Daoy (cell line): ENCODE measurements around the gene ZNF136. TPM values are rescaled to one million over a fixed set of nuclear protein-coding genes. Genes with fewer than 3 reads are reported as not detected.
A peak's percentile ranks its signal among the peaks of the same experiment; 100 is the strongest.

ENCODE experiments used
- DNase-seq: peaks from one replicate; pipeline ENCODE4 v3.0.0-alpha.2; 2015; ENCODE audit warnings: low read depth
- total RNA-seq: library from RNA; depleted of rRNA; stranded (reverse); fragments of >200 nt; shearing (Covaris generic); gene quantifications from 2 replicates; pipeline ENCODE4 v1.2.3, GENCODE V29; 2014; rRNA removed

ZNF136 gene
- 3.9 and 5.0 TPM in 2 replicates for total RNA-seq

DNA sequence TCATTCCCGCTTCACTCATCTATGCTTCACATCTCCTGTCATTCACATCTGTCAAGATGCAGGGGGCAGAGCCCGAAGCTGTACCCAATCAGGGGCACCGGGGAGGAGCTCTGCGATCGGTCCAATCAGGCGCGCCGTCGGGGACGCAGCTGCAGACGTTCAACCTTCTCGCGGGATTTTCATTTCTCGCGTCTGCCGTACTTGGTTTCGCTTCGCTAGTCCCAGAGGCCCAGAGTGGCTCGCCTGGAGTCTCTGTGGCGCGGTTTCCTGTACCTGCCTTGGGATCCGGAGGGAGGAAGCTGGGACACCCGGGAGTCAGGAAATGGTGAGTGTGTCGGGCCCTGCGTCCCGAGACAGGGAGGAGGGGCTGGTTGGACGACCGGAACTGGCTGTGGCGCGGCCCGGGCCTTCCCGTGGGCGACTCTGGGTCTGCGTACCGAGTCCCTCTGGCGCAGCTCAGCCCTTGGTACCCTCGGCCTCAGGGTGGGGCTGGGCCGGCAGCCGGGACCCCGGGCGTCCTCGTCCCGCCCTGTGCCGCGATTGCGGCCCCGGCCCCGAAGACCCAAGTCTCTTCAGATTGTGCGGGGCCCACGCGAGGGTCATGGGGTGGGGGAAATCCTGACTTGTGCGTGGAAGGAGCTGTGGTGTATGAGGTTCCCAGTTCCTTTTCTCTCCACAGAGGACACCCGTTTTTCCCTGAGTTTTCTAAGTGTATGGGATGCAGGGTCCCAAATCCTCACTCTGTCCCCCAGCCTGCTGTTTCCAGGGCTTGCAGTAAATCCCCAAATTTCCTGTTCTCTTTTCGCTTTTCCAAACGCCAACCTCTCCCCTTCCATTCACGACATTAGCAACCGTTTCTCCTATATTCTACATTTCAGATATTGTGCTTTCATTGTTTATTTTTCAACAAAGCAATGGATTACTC, at the start of gene ZNF136:
Gene ZNF136, plus strand, starts transcription at position 215 of the 925 bp plus-strand sequence. Its CDS starts 108 bp downstream, at position 323.
- DNase-seq: peak; percentile 97

DNA sequence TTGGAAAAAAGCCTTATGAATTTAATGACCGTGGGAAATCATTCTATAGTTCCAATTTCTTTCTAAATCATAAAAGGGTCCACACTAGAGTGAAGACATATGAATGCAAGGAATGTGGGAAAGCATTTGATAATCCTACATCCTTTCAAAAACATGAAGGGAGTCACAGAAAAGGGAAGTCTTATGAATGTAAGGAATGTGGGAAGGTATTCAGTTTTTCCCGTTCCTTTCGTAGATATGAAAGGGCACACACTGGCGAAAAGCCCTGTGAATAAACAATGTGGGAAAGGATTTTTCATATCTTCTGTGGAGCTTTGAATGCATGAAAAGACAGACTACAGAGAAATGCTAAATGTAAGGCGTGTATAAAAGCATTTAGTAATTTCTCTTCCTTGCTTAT, 49.8 kb upstream of the ZNF136 start:
- no peak for DNase-seq

DNA sequence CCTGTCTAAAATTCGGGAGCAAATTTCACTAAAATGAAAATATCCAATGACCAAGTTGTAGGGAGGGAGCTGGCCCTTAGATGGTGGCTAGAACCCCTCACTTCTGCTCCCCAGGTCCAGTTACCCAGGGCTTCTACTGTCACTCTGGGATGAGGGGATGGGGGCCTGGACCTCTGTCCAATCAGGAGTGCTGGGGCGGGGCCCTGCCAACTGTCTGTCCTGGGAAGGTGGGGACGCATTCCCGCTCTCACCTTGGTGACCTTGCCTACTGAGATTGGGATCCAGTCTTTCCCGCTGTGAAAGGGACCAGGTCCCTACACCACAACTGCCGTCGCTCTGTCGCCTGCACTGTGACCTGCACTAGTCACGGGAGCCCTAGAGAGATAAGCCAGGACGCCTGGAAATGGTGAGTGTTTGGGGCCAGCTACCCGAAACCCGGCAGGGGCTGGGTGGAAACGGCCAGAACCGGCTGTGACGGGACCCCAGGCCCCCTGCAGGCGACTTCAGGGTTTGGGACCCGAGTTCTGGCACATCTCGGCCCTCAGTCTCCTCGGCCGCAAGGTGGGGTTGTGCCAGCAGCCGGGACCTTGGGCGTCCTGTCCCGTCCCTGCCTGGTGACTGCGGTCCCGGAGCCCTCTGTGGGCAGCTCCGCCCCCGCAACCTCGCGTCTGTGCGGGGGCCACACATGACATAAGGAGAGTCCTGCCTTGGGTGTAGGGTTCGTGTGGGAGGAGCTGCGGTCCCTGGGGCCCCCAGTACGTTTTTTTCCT, 45.5 kb upstream of the ZNF136 start:
- no peak for DNase-seq

DNA sequence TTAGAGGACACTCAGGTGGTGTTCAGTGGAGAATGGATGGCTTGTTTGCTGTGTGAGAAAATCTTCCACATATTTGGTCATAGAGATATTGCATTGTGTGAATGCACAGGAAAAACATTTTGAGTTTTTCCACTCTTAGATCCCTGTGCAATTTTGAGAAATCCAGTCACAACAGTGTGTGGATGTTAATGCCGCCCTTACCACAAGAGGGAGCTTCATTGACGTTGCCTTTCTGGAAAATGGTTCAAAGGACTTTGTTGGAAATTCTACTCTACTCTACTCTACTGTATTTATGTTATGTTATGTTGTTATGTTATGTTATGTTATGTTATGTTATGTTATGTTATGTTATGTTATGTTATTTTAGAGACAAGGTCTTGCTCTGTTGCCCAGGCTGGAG, 36.2 kb upstream of the ZNF136 start:
- DNase-seq: peak; percentile 6

DNA sequence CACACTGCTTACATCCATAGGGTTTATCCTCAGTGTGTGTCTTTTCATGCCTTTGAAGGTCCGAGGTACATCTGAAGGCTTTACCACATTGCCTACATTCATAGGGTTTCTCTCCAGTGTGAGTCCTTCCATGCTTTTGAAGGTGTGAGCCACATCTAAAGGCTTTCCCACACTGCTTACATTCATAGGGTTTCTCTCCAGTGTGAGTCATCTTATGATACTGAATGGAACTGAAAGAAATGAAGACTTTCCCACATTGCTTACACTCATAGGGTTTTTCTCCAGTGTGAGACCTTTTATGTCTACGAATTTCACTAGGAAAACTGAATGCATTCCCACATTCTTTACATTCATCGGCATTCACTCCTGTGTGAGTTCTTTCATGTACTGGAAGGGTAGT, 29.8 kb upstream of the ZNF136 start:
- no peak for DNase-seq

DNA sequence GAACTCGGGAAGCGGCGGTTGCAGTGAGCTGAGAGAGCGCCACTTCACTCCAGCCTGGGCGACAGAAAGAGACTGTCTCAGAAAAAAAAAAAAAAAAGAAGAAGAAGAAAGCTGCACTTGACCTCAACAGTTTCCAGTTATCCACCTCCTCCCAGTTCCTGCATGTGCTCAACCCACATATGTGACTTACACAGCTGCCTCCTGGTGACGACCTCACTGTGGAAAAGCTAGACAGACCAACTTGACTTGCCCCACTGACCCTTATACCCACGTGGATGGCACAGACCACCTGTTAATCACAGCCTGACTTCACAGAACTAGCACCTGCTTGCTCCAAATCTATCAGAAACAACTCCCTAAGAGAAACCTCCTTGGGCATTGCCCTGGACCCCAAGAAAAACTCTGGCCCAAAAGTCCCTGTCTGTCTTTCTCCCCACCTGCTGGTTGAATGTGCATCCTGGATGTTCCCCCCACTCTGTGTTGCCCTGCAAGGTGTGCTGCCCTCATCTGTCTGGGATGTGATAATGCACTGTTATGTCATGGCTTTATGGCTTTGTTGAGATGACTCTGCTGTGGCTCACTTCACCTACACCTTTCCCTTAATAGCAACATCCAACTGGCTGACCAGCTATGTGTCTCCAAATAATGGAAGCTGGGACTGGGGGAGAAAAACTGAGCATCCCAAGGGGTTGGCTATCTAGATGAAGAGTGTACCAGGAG, 25.5 kb upstream of the ZNF136 start:
- DNase-seq: peak; percentile 19

DNA sequence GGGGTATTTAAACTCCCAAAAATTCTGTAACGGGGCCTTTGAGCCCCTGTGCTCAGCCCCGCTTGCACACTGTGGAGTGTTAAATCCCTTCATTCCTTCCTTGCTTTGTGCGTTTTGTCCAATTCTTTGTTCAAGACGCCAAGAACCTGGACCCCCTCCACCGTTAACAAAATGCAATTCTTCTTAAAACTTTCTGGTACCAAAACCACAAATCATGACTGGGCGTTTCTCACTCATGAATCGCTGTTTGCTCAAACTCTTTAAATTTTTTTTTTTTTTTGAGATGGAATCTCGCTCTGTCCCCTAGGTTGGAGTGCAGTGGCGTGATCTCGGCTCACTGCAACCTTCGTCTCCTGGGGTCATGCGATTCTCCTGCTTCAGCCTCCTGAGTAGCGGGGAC, 23.6 kb upstream of the ZNF136 start:
- no peak for DNase-seq

DNA sequence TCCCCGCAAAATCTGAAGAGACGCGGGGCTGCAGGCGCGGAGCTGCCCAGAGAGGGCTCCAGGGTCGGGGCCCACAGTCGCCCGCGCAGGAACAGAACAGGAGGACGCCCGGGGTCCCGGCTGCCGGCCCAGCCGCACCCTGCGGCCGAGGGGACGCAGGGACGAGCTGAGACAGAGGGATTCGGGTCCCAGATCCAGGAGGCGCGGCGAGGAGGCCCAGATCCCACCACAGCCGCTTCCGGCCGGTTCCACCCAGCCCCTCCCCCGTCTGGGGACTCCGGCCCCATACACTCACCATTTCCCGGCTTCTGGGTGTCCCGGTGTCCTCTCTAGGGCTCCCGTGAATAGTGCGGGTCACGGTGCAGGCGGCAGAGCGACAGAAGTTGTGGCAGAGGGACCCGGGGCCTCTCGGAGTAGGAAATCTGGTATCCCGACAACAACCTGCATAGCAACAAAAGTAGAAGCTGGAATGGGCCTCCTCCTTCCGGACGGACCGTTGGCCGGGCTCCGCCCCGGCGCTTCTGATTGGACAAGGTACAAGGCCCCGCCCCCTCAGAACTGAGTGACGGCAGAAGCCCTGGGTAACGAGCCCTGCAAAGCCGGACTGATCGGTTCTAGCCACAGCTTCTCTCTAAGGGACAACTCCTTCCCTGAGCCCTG, 22.9 kb upstream of the ZNF136 start, which contains the start of gene ZNF20:
Gene ZNF20, minus strand, starts transcription at position 466 of the 660 bp plus-strand sequence. Its CDS starts 168 bp downstream, at position 298.
- peak; percentile 93 for DNase-seq

DNA sequence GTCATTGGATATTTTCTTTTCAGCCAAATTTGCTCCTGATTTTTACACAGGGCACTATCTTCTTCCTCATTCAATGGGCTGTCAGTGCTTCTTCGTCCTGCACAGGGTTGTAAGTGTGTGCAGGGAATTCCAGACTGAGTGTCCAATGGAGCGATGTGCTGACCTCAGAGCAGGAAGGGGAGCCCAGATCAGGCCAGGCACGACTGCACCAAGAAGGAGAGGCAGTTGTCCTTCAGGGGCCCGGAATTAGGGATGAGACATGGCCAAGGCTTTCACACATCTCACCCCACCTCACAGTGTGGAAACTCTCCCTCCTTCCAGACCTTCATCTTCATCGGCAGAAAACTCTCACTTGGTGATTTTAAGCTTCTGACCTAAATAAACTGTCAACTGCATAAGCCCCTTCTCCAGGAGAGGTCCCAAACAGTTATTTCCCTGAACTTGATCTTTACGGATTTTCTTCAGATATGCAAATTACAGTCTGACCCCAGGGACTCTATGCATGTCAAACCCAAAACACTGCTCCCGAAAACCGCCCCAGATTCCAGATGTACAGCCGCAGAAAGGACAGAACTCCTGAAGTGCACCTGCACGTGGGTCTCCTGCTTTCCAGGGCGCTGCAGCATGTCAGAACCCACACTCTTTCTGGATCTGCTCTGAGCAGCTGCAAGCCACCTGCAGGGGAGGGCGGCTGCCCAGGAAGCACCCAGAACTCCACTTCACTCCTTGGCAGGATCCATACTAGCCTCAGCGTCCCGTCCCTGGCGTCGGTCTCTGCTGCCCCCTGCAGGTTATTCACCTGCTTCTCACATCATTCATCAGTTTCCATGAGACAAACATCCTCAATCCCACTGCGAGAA, 22.1 kb upstream of the ZNF136 start:
- peak; percentile 87 for DNase-seq

DNA sequence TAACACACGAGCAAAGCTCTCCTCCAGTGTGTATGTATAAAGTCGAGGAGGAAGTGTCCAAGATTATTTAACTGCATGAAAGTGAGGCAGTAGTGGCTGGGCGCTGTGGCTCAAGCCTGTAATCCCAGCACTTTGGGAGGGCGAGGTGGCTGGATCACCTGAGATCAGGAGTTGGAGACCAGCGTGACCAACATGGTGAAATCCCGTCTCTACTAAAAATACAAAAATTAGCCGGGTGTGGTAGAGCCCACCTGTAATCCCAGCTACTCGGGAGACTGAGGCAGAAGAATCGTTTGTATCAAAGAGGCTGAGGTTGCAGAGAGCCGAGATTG, 21.5 kb upstream of the ZNF136 start:
- DNase-seq: no peak

DNA sequence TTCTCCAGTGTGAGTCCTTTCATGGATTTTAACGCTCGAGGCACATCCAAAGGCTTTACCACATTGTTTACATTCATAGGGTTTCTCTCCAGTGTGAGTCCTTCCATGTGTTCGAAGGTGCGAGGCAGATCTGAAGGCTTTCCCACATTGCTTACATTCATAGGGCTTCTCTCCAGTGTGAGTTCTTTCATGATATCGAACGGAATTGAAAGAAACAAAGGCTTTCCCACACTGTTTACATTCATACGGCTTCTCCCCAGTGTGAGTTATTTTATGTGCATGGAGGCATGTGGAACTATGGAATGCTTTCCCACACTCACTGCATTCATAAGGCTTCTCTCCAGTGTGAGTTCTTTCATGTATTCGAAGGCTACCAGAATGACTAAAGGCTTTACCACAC, 17.5 kb upstream of the ZNF136 start:
- DNase-seq: no peak

DNA sequence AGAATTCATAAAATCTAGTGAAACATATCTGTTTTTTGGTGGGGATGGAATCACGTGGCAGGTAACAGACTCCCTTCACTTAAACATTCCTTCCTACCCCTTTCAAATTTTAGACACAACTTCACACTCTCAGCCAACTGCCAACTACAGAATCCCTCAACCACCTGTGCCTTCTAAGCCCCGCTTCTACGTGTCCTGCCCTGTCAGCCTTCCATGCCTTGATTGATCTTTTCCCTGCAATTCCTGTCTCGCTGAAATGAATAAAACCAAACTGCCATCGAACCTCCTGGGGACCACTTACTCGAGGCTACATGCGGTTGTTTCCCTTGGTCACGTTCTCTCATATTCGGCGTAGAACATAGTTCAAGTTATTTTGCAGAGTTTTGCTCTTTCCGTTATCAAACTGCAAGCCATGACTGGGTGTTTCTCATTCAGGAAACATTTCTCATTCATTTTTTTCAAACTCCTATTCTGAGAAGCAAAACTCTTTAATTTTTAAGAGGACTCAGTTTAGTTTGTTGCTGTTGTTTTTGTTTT, 7.5 kb upstream of the ZNF136 start:
- DNase-seq: no peak

DNA sequence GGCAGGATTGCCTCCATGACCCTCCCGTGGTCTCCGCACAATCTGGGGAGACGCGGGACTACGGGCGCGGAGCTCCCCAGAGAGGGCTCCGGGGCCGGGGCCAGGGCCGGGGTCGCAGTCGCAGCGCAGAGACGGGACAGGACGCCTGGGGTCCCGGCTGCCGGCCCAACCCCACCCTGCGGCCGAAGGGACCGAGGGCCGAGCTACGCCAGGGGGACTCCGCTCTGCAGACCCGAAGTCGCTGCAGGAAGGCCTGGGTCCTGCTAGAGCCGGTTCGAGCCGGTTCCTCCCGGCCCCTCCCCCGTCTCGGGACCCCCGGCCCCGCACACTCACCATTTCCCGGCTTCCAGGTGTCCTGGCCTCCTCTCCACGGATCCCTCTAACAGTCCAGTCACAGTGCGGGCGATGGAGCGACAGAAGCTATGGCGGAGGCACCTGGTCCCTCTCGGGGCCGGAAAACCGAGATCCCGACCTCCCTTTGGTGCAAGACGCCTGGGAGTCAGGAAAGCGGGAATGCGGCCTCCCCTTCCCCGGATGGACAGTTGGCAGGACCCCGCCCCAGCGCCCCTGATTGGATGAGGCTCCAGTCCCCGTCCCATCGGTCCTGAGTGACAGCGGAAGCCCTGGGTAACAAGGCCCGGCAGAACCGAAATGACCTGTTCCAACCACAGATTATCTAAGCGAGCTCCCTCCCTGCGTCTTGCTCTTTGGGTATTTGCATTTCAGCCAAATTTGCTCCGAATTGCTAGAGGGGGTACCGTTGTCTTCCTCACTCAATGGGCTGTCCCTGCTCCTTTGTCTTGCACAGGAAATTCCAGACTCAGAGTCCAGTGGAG, 6.5 kb upstream of the ZNF136 start, which contains the start of gene ZNF625:
Gene ZNF625, minus strand, starts transcription at position 512 of the 836 bp plus-strand sequence. Its CDS starts 176 bp downstream, at position 336.
- DNase-seq: peak; percentile 95

DNA sequence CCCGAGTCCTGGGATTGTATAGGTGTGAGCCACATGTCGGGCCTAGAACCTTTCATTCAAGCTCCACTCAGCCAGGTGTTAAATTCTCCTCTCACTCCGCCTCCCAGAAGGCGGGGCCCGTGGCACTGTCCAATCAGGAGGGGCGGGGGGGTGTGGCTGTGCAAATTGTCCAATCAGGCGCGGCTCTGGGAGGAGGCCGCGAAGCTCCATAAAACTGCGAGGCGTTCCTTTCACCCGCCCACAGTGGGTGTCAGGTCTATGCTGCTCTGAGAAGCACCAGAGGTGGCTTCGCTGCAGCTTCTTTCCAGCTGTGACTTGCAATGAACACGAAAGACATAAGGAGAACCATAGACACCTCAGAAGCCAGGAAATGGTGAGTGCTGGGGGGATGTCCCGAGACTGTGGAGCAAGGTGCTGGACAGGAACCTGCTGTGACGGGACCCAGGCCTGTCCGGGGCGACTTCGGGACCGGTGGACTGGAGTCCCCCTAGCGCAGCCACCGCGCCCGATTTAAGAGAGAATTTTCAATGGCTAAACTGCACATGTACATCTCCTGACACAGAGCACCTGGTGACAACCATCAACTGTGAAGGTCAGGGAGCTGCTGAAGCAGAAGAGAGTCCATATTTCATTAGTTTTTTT, 3.0 kb upstream of the ZNF136 start:
- no peak for DNase-seq

DNA sequence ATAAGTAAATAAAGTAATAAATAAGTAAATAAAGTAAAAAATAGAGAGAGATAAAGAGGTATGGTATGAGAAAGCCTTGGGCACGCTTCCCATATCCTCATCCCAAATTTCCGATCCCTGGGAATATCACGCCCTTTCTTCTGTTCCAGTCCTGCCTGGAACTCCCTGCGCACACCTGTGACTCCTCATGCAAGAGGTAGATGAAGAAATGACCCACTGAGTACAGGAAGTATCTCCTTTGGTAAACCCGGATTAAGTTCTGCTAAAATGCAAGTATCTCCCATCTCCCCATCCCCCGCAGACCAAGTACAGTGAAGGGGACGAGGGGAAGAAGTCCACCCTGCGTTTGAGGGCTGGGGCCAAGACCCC, 399 bp upstream of the ZNF136 start:
- DNase-seq: no peak

DNA sequence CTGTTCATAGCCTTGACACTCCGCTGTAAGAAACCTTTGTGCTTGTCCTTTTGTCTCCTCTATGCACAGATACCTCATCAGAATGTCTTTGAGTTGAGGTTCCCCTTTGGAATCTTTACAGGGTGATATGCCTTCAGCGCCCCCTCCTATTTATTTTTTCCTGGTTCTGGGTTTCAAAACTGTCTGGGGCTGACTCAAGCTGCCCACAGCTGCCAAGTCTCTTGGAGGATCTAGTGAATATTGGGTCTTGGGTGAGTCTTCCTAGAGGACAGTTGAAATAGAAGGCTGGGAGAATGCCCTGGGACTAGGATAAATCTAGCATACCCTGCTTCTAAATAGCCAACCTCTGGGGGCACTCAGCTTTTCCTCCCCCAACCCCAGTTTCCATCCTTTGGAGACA, 930 bp downstream of the ZNF136 start:
- no peak for DNase-seq

DNA sequence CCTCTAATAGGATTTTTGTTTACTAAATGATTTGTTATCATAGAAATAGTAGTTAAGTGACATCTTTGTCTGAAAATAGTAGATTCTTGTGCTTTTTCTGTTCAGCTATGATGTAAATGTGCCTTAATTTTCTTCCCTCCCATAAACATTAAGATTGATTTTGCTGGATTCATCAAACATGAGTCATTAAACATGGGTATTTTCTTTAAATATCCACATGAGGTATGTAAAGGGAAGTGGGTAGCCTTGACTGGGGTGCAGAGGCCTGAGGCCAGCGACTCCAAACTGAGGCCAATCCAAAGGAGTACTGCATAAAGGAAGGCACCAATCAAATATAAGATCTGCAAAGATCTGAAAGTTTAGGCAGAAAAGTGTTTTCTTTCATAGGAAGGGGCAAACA, 3.7 kb downstream of the ZNF136 start:
- no peak for DNase-seq

DNA sequence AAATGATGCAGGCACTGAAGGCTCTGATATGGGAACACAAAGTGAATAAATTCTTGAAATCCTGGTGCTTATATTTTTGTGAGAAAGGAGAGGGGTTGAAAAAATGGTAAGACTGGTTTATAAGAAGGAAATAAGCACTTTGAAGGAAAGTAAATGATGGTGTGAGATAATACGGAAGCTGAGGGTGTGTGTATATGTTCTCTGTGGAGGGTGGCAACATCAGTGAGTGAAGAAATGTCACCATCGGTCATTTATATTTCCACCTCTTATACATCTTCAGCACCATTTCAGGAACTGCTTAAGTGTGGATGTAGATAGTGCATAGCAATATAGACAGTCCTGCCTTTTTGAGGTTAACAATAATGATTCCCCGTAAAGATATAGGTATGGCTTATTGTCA, 17.5 kb downstream of the ZNF136 start:
- DNase-seq: no peak

DNA sequence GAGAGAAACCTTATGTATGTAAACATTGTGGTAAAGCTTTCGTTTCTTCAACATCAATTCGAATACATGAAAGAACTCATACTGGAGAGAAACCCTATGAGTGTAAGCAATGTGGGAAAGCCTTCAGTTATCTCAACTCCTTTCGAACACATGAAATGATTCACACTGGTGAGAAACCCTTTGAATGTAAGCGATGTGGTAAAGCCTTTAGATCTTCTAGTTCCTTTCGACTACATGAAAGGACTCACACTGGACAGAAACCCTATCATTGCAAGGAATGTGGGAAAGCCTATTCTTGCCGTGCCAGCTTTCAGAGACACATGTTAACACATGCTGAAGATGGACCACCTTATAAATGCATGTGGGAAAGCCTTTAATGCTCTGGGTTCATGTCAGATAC, 24.7 kb downstream of the ZNF136 start:
- DNase-seq: no peak
